ENCODE data around the gene VAMP2.

VAMP2 gene

DNA sequence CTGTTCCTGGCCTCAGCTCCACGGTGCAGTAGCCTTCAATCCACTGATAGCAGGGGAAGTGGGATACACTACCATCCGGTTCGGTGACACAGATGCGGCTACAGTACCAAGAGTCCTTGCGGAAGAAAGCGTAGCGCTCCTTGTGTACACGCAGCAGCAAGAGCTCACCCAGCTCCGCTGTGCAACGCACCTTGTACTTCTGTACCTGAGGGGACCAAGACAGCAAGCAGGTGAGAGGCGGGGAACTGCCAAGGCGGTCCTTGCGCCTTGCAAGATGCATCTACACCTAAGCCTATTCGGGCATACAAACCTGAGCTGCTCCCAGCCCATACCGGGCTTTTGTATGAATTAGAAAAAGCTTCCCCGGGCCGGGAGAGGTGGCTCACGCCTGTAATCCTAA is 46.0 kb downstream of the VAMP2 start:
- DNase-seq, result no peak
- in situ Hi-C loops (cut with MboI; ENCODE audit: low pct_unique_long_range_greater_than_20kb, low sequenced_read_pairs), result no loop called here

DNA sequence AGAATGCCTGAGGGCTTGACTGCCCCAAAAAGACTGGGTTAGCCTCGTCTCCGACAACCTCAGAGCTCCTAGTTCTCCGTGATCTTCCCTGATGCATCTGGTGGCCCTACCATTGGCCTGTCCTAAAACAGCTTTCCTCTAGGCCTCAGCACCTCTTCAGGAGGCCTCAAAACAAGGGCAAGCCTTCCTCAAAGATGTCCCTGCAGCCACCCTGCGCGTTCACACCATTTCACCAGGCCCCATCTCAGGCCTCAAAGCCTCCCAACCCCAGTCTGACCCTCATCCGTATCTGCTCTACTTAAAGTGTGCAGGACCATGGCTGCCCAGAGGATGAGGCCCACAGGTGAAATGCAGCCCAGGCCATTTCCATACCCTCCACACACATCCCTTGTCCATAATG is 51.8 kb downstream of the VAMP2 start:
- in situ Hi-C loops (cut with MboI; ENCODE audit: low pct_unique_long_range_greater_than_20kb, low sequenced_read_pairs), result no loop called here

DNA sequence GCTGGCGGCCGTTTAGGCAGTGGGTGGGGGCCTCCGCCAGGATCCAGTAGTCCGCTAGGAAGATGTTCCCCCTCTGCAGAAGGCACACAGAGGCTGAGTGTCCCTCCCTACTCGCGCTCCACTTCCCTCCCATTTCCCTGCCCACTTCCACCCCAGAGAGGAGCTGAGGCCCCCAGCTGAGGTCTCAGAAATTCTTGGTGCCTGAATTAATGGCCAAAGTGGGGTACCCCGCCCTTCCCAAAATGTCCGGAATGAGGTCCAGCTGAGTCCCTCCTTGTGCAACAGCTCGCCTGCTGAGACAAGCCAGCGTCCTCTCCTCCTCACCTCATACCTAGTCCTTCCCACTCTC is 52.3 kb downstream of the VAMP2 start:
- no peak for DNase-seq
- in situ Hi-C loops (cut with MboI; ENCODE audit: low pct_unique_long_range_greater_than_20kb, low sequenced_read_pairs), result no loop called here

More for the DNA sequence above, 51.8 kb downstream of the VAMP2 start:
- DNase-seq, result no peak

DNA sequence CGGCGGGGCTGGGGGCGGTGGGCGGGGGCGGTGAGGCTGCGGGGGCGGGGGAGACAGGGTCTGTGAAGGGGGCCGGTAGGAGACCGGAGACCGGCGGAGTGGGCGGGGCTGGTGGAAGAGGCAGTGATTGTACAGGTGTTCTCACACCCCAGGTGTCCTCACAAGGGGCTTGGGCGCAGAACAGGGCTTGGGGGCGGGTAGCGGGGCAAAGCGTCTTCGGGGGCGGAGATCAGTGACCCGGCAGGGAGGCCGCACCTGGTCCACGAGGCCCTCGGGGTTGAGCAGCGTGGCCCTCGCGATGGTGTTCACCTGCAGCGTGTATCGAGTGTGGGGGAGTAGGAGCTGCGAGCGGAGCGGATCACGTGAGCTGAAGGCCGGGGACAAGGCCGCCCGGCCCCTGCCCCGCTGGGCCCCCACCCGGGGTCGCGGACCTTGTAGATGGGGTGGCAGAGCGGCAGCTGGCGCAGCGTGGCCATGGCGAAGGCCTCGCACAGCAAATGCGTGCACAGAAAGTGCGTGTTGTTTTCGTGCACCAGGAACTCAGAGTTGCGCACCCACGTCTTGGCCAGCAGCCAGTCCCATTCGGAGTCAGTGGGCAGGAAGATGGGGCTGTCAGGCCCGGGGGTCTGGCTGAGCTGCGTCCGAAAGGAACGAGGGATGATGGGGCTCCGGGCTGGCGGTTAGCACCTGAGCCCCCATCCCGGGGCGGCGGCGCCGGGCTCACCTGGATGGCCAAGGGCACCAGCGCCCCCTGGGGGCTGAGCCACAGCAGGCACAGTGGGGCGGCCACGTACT is 52.9 kb downstream of the VAMP2 start:
- in situ Hi-C loops (cut with MboI; ENCODE audit: low pct_unique_long_range_greater_than_20kb, low sequenced_read_pairs), result no loop called here
- peak; percentile 60 for DNase-seq

Data from KBM-7 (cell line).